Chondrocyte (in vitro differentiated cells): ENCODE measurements around the gene CUZD1. TPM values are rescaled to one million over a fixed set of nuclear protein-coding genes. Genes with fewer than 3 reads are reported as not detected.
"Not testable (repeated sequence)": the region's sequence is repeated elsewhere in the genome, so short reads cannot be mapped to it uniquely, and the experiment has no call there.

Source experiments
- DNase-seq: peaks from one replicate; pipeline ENCODE4 v3.0.0; 2021; ENCODE audit warnings: mixed read lengths, low spot score
- H3K27ac Mint-ChIP-seq: one replicate; pipeline ENCODE4 v1.8.0; 2021; ENCODE audit warnings: mild to moderate bottlenecking, moderate library complexity, mixed read lengths; ENCODE audit not compliant: unreplicated experiment
- H3K27me3 Mint-ChIP-seq: 2 replicates; pipeline ENCODE4 v1.8.0; 2021; ENCODE audit warnings: low read depth, mixed read lengths
- H3K36me3 Mint-ChIP-seq: 2 replicates; pipeline ENCODE4 v1.8.0; 2021; ENCODE audit warnings: low read depth, mixed read lengths
- H3K4me1 Mint-ChIP-seq: 2 replicates; pipeline ENCODE4 v1.8.0; 2021; ENCODE audit warnings: low read depth, mild to moderate bottlenecking, mixed read lengths
- H3K4me3 Mint-ChIP-seq: one replicate; pipeline ENCODE4 v1.8.0; 2021; ENCODE audit warnings: mild to moderate bottlenecking, moderate library complexity, mixed read lengths; ENCODE audit not compliant: unreplicated experiment
- H3K9me3 Mint-ChIP-seq: 2 replicates; pipeline ENCODE4 v1.8.0; 2021; ENCODE audit warnings: low read depth, mixed read lengths
- CTCF ChIP-seq: fragments of 200-600 bp; sonication (generic); IDR thresholded peaks from 2 replicates; pipeline ENCODE4 v1.5.0; 2021; ENCODE audit warnings: antibody characterized with exemption, mild to moderate bottlenecking, moderate library complexity
- total RNA-seq: library from RNA; stranded (reverse); gene quantifications from 3 replicates; pipeline ENCODE4 v1.2.1, GENCODE V29; 2021

CUZD1 gene
- total RNA-seq, 1 donor from 2014 or later, result not detected

- H3K27ac Mint-ChIP-seq, result peak overlapping the region; percentile 36
- DNase-seq, result no peak
Observed at GRCh38 chr10:122864901-122865300, 19.2 kb upstream of the CUZD1 start.

GRCh38 chr10:122864194-122864592 lies 18.5 kb upstream of the CUZD1 start:
- no peak overlapping the region for H3K4me3 Mint-ChIP-seq
- no peak overlapping the region for H3K27ac Mint-ChIP-seq
- H3K27me3 Mint-ChIP-seq, result no peaks in the 10 kb centered on the region
- peaks cover 18% of the 10 kb centered on the region for H3K4me1 Mint-ChIP-seq
- peaks cover 3% of the 10 kb centered on the region for H3K36me3 Mint-ChIP-seq
- peaks cover 7% of the 10 kb centered on the region for H3K9me3 Mint-ChIP-seq
- no peak for DNase-seq
- peak; percentile 22 for TF ChIP-seq CTCF

More at GRCh38 chr10:122864901-122865300, 19.2 kb upstream of the CUZD1 start:
- no peak for TF ChIP-seq CTCF
- Mint-ChIP-seq H3K4me1 (peaks cover 18% of the 10 kb centered on the region), H3K4me3 (no peak overlapping the region), H3K27me3 (peaks cover under 1% of the 10 kb centered on the region), H3K36me3 (peaks cover 3% of the 10 kb centered on the region), H3K9me3 (peaks cover 7% of the 10 kb centered on the region)

- H3K36me3 Mint-ChIP-seq, result peaks cover 3% of the 10 kb centered on the region
- H3K4me3 Mint-ChIP-seq, result no peak overlapping the region
- no peak overlapping the region for H3K27ac Mint-ChIP-seq
- no peak for DNase-seq
- peaks cover 18% of the 10 kb centered on the region for H3K4me1 Mint-ChIP-seq
- no peaks in the 10 kb centered on the region for H3K27me3 Mint-ChIP-seq
- TF ChIP-seq CTCF, result no peak
- peaks cover 5% of the 10 kb centered on the region for H3K9me3 Mint-ChIP-seq
Observed at GRCh38 chr10:122863216-122864193, 17.8 kb upstream of the CUZD1 start.

GRCh38 chr10:122861711-122862161 lies 16.1 kb upstream of the CUZD1 start:
- no peak for TF ChIP-seq CTCF
- Mint-ChIP-seq H3K27me3 (no peaks in the 10 kb centered on the region), H3K27ac (no peak overlapping the region), H3K9me3 (no peaks in the 10 kb centered on the region), H3K4me3 (no peak overlapping the region), H3K36me3 (no peaks in the 10 kb centered on the region), H3K4me1 (peaks cover 18% of the 10 kb centered on the region)
- DNase-seq, result no peak

GRCh38 chr10:122859527-122859926 lies 13.9 kb upstream of the CUZD1 start:
- peaks cover 13% of the 10 kb centered on the region for H3K4me1 Mint-ChIP-seq
- H3K27ac Mint-ChIP-seq, result no peak overlapping the region
- no peaks in the 10 kb centered on the region for H3K9me3 Mint-ChIP-seq
- H3K36me3 Mint-ChIP-seq, result no peaks in the 10 kb centered on the region
- DNase-seq, result no peak
- H3K27me3 Mint-ChIP-seq, result no peaks in the 10 kb centered on the region
- no peak overlapping the region for H3K4me3 Mint-ChIP-seq
- TF ChIP-seq CTCF, result no peak

GRCh38 chr10:122858042-122858441 lies 12.4 kb upstream of the CUZD1 start:
- peaks cover 23% of the 10 kb centered on the region for H3K4me1 Mint-ChIP-seq
- H3K27ac Mint-ChIP-seq, H3K27me3 Mint-ChIP-seq, H3K9me3 Mint-ChIP-seq, H3K36me3 Mint-ChIP-seq, DNase-seq, H3K4me3 Mint-ChIP-seq: not testable (repeated sequence)
